Left ventricle myocardium inferior (tissue), 1 donor: Measurements from ENCODE around the gene GRK1. TPM values are rescaled to one million over a fixed set of nuclear protein-coding genes. Genes with fewer than 3 reads are reported as not detected.

Source experiments
- DNase-seq: peaks from one replicate; pipeline ENCODE4 v3.0.0-alpha.2; 2020
- H3K27ac ChIP-seq: fragments of 200-600 bp; replicated peaks from 2 replicates; pipeline ENCODE4 v1.8.0; 2021
- H3K27me3 ChIP-seq: fragments of 200-600 bp; 2 replicates; pipeline ENCODE4 v1.8.0; 2021; ENCODE audit warnings: low read depth
- H3K36me3 ChIP-seq: fragments of 200-600 bp; 2 replicates; pipeline ENCODE4 v1.8.0; 2021
- H3K4me1 ChIP-seq: fragments of 200-600 bp; 2 replicates; pipeline ENCODE4 v1.8.0; 2021
- H3K4me3 ChIP-seq: fragments of 200-600 bp; 2 replicates; pipeline ENCODE4 v1.8.0; 2021; ENCODE audit warnings: mild to moderate bottlenecking, moderate library complexity
- H3K9me3 ChIP-seq: fragments of 200-600 bp; replicated peaks from 2 replicates; pipeline ENCODE4 v1.8.0; 2021
- intact Hi-C: fragments of 100-400 bp; cut with micrococcal nuclease; formaldehyde crosslinking; loops from one replicate; pipeline ENCODE4 v1.11.0; 2022
- total RNA-seq: library from RNA; stranded (reverse); fragmentation: NEBNext Ultra II Directional; extraction: Animal tissue kit (Norgen Biotek cat#: 25700); gene quantifications from one replicate; pipeline ENCODE4 v1.2.1, GENCODE V29; 2021
- TF ChIP-seq, protein P1 (sequence below): fragments of 200-600 bp; IDR thresholded peaks from 2 replicates; pipeline ENCODE4 v1.8.0; 2021; ENCODE audit warnings: antibody characterized with exemption, mild to moderate bottlenecking, borderline replicate concordance
- donor health status: DM: no; HTN: yes; CAD: no; lungs with severe emphysema.

The GRK1 gene
- total RNA-seq, 1 donor from 2014 or later = 0.85 TPM

- no peak overlapping the region for H3K4me3 ChIP-seq
- no peaks in the 10 kb centered on the region for H3K36me3 ChIP-seq
- TF ChIP-seq, protein P1, sequence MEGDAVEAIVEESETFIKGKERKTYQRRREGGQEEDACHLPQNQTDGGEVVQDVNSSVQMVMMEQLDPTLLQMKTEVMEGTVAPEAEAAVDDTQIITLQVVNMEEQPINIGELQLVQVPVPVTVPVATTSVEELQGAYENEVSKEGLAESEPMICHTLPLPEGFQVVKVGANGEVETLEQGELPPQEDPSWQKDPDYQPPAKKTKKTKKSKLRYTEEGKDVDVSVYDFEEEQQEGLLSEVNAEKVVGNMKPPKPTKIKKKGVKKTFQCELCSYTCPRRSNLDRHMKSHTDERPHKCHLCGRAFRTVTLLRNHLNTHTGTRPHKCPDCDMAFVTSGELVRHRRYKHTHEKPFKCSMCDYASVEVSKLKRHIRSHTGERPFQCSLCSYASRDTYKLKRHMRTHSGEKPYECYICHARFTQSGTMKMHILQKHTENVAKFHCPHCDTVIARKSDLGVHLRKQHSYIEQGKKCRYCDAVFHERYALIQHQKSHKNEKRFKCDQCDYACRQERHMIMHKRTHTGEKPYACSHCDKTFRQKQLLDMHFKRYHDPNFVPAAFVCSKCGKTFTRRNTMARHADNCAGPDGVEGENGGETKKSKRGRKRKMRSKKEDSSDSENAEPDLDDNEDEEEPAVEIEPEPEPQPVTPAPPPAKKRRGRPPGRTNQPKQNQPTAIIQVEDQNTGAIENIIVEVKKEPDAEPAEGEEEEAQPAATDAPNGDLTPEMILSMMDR = no peak
- no peaks in the 10 kb centered on the region for H3K9me3 ChIP-seq
- intact Hi-C loops = no loop called here
- peak overlapping the region; percentile 66 for H3K27ac ChIP-seq
- H3K4me1 ChIP-seq = peaks cover 20% of the 10 kb centered on the region
- DNase-seq = peak; percentile 9
- no peaks in the 10 kb centered on the region for H3K27me3 ChIP-seq
Observed at GRCh38 chr13:113648216-113648610, 18.8 kb upstream of the GRK1 start.

DNA sequence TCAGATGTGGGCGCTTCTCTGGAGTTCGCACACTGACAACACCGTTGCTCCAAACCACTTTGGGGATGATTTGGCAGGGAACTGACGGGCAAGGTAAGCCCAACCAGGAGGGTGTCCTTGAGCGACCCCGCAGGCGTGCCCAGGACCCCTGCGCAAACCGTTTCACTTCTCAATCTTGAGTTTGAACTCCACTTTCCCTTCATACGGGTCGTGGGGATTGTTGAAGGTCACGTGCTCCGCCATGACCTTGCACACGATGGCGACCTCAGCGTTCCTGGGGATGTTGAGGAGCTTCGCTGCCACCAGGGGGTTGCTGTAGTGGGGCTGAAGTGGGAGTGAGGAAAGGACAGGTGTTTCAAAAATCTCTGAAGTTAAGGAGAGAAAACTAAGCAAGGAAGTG, 17.8 kb upstream of the GRK1 start:
- Histone ChIP-seq H3K4me3 (no peak overlapping the region), H3K9me3 (no peaks in the 10 kb centered on the region), H3K36me3 (no peaks in the 10 kb centered on the region), H3K27ac (no peak overlapping the region), H3K27me3 (no peaks in the 10 kb centered on the region), H3K4me1 (peaks cover 20% of the 10 kb centered on the region)
- intact Hi-C loops = no loop called here
- TF ChIP-seq, protein P1 = no peak
- peak; percentile 3 for DNase-seq

- Histone ChIP-seq H3K9me3 (no peaks in the 10 kb centered on the region), H3K4me3 (no peak overlapping the region), H3K36me3 (no peaks in the 10 kb centered on the region), H3K27me3 (no peaks in the 10 kb centered on the region), H3K27ac (no peak overlapping the region), H3K4me1 (peaks cover 20% of the 10 kb centered on the region)
- intact Hi-C loops = no loop called here
- TF ChIP-seq, protein P1 = no peak
- DNase-seq = peak; percentile 3
Observed at GRCh38 chr13:113650275-113650674, 16.7 kb upstream of the GRK1 start.

- TF ChIP-seq, protein P1 = no peak
- Histone ChIP-seq H3K4me1 (peaks cover 20% of the 10 kb centered on the region), H3K27ac (no peak overlapping the region), H3K27me3 (no peaks in the 10 kb centered on the region), H3K4me3 (no peak overlapping the region), H3K9me3 (no peaks in the 10 kb centered on the region), H3K36me3 (no peaks in the 10 kb centered on the region)
- intact Hi-C loops = no loop called here
- peak; percentile 10 for DNase-seq
Observed at GRCh38 chr13:113650731-113651148, 16.3 kb upstream of the GRK1 start.

DNA sequence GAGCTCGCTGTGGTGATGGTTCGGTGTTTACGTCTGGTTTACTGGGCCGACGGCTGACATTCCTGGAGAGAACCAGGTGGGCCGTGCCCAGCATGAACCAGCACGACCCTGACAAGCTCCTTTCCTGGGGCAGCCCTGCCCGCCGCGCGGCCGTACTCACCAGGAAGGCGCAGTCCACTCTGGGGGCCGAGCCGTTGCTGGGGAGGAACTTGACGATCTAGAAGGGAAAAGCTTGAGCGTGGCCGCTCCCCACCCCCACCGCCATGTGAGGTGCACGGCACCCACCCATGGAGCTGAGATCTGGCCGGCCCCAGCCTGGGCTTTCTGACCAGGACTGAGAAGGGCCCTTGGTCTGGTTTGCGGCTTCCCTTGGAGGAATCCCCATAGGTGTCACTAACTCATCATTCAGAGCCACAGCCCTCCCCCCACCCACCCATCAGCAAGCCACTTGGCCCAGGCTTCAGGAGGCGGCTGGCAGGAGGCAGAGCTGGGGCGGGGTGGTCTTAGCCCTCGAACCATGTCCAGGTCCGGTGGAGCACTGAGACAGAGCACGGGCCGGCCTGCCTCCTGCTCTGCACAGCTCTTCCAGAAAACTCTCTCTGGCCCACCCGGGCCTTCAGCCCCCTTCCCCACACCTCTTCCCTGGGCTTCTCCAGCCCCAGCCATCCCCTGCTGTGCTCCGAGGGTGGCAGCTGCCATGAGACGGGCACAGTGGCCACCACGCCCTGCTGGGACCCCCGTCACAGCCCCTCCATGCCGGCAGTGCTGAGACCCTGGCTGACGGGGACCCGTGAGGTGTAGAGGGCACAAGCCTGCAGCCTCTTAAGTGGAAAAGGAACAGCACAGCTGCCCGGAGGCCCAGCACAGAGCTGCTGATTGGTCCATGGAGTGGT, 15.3 kb upstream of the GRK1 start:
- Histone ChIP-seq H3K4me3 (no peak overlapping the region), H3K9me3 (no peaks in the 10 kb centered on the region), H3K36me3 (no peaks in the 10 kb centered on the region), H3K27me3 (no peaks in the 10 kb centered on the region), H3K4me1 (peaks cover 19% of the 10 kb centered on the region), H3K27ac (no peak overlapping the region)
- peak; percentile 9 for DNase-seq
- intact Hi-C loops = no loop called here
- TF ChIP-seq, protein P1 = no peak
